GM10266 (cell line): Measurements from ENCODE around the gene UTP20.

Experiments used
- DNase-seq: peaks from one replicate; pipeline ENCODE4 v3.0.0; 2012; ENCODE audit errors: extremely low spot score
- CTCF ChIP-seq: IDR thresholded peaks from 2 replicates; pipeline ENCODE4 v1.5.1; 2012; ENCODE audit warnings: mild to moderate bottlenecking, low read depth; ENCODE audit not compliant: control insufficient read depth, insufficient read depth; ENCODE audit errors: missing control alignments

UTP20 gene

GRCh38 chr12:101338087-101338486 lies 58.2 kb downstream of the UTP20 start:
- no peak for DNase-seq
- no peak for TF ChIP-seq CTCF

DNA sequence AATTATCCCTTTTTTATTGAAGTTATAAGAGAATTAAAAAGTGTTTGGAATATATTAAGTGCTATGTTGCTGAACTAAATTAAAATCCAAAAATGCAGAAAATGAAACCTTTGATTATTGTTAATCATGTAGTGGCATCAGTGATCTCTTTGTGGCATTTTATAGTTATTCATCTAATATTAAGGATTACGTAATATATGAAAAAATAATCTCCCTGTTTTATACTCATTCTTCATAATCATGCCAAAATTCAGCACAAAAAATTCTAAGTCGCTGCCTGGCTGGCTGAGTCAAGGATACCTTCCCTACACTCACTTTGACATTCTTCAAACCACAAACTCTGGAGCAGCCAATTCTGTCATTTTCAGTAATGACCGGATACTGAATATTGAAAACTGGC lies 64.0 kb downstream of the UTP20 start:
- TF ChIP-seq CTCF: no peak
- DNase-seq: no peak

GRCh38 chr12:101351682-101352081 lies 71.8 kb downstream of the UTP20 start:
- TF ChIP-seq CTCF: no peak
- no peak for DNase-seq

DNA sequence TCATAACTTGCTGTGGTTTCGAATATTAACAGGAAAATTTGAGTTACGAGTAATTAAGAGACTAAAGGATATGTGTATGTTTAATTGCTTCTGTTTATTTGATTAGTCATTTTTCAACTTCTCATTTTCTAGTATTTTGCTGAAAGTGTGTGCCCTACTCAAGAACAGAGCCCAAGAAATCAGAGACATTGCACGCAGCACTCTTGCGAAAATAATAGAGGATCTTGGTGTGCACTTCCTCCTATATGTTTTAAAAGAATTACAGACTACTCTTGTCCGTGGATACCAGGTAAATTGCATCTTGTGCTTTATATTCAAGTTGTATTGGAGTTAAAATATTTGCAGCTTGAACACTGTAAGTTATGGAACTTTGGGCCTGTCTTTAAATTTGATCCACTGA lies 76.9 kb downstream of the UTP20 start:
- DNase-seq: no peak

DNA sequence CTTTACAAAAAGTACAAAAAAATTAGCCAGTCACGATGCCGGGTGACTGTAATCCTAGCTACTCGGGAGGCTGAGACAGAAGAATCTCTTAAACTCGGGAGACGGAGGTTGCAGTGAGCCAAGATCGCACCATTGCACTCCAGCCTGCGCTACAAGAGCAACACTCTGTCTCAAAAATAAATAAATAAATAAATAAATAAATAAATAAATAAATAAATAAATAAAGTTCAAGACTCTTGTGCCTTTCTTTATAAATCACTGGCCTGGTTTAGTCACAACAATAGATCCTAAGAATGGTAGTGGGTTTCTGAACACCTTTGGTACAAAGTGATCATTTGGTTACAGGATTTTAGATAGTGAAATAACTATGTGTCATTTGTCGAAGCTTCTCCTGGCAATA lies 81.5 kb downstream of the UTP20 start:
- DNase-seq: no peak
- no peak for TF ChIP-seq CTCF

More for the DNA sequence above, 76.9 kb downstream of the UTP20 start:
- no peak for TF ChIP-seq CTCF

GRCh38 chr12:101368016-101368415 lies 88.1 kb downstream of the UTP20 start:
- TF ChIP-seq CTCF: no peak
- DNase-seq: no peak

DNA sequence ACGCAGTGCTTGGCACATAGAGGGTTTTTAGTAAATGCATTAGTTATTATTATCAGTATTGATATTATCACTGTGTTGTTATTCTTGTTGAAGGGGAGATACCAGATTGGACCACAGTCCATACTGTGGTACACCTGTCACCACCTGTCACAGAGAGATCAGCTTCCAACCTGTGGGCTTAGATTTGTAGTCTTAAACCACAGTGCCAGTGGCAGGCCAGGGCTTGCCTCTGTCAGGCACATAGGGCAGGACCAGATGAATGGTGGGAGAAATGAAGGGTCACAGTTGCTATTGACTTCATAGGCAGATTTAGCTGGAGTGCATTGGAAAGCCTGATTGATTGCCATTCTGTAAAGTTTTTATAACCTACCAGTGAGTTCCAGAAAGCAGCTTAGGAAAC lies 92.5 kb downstream of the UTP20 start:
- DNase-seq: no peak
- TF ChIP-seq CTCF: no peak
